Esophagus muscularis mucosa (tissue), 3 donors: ENCODE data around the gene PLB1.

Experiments used
- EP300 ChIP-seq: sonication (generic); formaldehyde crosslinking; IDR thresholded peaks from one replicate; pipeline ENCODE4 v1.6.1; 2017; ENCODE audit warnings: antibody characterized with exemption
- TF ChIP-seq, protein P1 (sequence below), 3 experiments: fragments of 200-600 bp in 2 of 3; fragments of 450-650 bp in 1 of 3; sonication (generic) in 2 of 3; IDR thresholded peaks; one replicate each; pipeline ENCODE4 v1.5.1; 2017 to 2019; ENCODE audit warnings: antibody characterized with exemption in 3 of 3, mild to moderate bottlenecking in 2 of 3, moderate library complexity in 1 of 3

- no peak for TF ChIP-seq EP300
- TF ChIP-seq, protein P1, sequence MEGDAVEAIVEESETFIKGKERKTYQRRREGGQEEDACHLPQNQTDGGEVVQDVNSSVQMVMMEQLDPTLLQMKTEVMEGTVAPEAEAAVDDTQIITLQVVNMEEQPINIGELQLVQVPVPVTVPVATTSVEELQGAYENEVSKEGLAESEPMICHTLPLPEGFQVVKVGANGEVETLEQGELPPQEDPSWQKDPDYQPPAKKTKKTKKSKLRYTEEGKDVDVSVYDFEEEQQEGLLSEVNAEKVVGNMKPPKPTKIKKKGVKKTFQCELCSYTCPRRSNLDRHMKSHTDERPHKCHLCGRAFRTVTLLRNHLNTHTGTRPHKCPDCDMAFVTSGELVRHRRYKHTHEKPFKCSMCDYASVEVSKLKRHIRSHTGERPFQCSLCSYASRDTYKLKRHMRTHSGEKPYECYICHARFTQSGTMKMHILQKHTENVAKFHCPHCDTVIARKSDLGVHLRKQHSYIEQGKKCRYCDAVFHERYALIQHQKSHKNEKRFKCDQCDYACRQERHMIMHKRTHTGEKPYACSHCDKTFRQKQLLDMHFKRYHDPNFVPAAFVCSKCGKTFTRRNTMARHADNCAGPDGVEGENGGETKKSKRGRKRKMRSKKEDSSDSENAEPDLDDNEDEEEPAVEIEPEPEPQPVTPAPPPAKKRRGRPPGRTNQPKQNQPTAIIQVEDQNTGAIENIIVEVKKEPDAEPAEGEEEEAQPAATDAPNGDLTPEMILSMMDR (IDR thresholded peaks at IDR 0.05), result no peak
Measured at GRCh38 chr2:28603821-28604220, 108.0 kb downstream of the PLB1 start.
